ENCODE data around the gene PIGK.
"Not testable (repeated sequence)": the region's sequence is repeated elsewhere in the genome, so short reads cannot be mapped to it uniquely, and the experiment has no call there.

The PIGK gene

DNA sequence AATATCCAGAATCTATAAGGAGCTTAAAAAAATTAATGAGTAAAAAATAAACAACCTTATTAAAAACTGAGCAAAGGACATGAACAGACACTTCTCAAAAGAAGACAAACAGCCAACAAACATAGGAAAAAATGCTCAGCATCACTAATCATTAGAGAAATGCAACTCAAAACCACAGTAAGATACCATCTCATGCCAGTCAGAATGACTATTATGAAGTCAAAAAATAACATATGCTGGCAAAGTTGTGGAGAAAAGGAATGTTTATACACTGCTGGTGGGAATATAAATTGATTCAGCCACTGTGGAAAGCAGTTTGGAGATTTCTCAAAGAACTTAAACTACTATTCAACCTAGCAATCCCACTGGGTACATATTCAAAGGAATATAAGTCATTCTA, 25.3 kb downstream of the PIGK start:
- CTCF ChIA-PET: interaction anchor here (0.6 kb wide), 1 partner anchor 160 kb away, joined by 3 read pairs; no protein-coding TSS in a partner anchor
- POLR2A ChIA-PET: no interaction called here
- Histone ChIP-seq H3K36me3 (ENCODE audit: control insufficient read depth in 2 of 2, insufficient read depth in 1 of 2, low read length in 2 of 2) (peaks cover 0 to 3% of the 10 kb centered on the region in 2 experiments; a peak in 1 of 3 replicates), H3K9me3 (ENCODE audit: control insufficient read depth, insufficient read depth, low read depth, low read length) (no peaks in the 10 kb centered on the region), H3K27ac (ENCODE audit: extremely low read depth, low read depth, low read length) (no peak overlapping the region), H3K4me3 (ENCODE audit: low read depth, low read length) (no peak overlapping the region), H3K4me1 (ENCODE audit: control insufficient read depth, insufficient read depth, low read length) (no peaks in the 10 kb centered on the region)
- TF ChIP-seq ZNF24 (tag by site-specific recombination; IDR thresholded peaks at IDR 0.05) (no peak), ZNF184 (tag by site-specific recombination; IDR thresholded peaks at IDR 0.05) (no peak), ZNF621 (tag by site-specific recombination; IDR thresholded peaks at IDR 0.05) (no peak)
- TF ChIP-seq, protein P1, sequence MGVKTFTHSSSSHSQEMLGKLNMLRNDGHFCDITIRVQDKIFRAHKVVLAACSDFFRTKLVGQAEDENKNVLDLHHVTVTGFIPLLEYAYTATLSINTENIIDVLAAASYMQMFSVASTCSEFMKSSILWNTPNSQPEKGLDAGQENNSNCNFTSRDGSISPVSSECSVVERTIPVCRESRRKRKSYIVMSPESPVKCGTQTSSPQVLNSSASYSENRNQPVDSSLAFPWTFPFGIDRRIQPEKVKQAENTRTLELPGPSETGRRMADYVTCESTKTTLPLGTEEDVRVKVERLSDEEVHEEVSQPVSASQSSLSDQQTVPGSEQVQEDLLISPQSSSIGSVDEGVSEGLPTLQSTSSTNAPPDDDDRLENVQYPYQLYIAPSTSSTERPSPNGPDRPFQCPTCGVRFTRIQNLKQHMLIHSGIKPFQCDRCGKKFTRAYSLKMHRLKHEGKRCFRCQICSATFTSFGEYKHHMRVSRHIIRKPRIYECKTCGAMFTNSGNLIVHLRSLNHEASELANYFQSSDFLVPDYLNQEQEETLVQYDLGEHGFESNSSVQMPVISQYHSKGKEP (tag by site-specific recombination; IDR thresholded peaks at IDR 0.05): no peak
- TF ChIP-seq, protein P2, sequence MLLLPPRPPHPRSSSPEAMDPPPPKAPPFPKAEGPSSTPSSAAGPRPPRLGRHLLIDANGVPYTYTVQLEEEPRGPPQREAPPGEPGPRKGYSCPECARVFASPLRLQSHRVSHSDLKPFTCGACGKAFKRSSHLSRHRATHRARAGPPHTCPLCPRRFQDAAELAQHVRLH (tag by site-specific recombination; IDR thresholded peaks at IDR 0.05): no peak
- TF ChIP-seq, protein P3, sequence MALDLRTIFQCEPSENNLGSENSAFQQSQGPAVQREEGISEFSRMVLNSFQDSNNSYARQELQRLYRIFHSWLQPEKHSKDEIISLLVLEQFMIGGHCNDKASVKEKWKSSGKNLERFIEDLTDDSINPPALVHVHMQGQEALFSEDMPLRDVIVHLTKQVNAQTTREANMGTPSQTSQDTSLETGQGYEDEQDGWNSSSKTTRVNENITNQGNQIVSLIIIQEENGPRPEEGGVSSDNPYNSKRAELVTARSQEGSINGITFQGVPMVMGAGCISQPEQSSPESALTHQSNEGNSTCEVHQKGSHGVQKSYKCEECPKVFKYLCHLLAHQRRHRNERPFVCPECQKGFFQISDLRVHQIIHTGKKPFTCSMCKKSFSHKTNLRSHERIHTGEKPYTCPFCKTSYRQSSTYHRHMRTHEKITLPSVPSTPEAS (tag by site-specific recombination; IDR thresholded peaks at IDR 0.05): no peak

DNA sequence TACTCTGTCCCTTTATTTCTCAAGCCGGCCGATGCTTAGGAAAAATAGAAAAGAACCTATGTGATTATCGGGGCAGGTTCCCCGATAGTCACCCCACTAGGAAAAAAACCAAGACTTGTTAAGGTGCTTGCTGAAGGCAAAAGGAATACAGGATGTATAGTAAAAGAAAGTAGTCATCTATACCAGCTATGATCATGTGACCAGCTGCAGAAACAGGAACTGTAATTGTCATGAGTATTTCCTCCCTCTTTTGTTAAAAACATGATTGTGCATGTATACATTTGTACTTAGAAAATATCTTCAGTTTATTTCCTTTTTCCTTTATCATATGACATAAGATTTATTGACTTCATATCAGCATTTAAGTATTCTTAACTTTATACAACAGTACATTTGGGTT, 30.5 kb downstream of the PIGK start:
- no peak overlapping the region for H3K4me3 ChIP-seq (ENCODE audit: low read depth, low read length)
- H3K36me3 ChIP-seq (ENCODE audit: control insufficient read depth in 2 of 2, insufficient read depth in 1 of 2, low read length in 2 of 2): no peaks in the 10 kb centered on the region
- CTCF ChIA-PET: no interaction called here
- TF ChIP-seq, protein P4, sequence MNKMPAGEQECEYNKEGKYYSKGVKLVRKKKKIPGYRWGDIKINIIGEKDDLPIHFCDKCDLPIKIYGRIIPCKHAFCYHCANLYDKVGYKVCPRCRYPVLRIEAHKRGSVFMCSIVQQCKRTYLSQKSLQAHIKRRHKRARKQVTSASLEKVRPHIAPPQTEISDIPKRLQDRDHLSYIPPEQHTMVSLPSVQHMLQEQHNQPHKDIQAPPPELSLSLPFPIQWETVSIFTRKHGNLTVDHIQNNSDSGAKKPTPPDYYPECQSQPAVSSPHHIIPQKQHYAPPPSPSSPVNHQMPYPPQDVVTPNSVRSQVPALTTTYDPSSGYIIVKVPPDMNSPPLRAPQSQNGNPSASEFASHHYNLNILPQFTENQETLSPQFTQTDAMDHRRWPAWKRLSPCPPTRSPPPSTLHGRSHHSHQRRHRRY (tag by site-specific recombination; IDR thresholded peaks at IDR 0.05): no peak
- TF ChIP-seq MZF1 (tag by site-specific recombination; IDR thresholded peaks at IDR 0.05; ENCODE audit: borderline replicate concordance): no peak
- TF ChIP-seq MEIS1 (CRISPR knock-in tag; IDR thresholded peaks at IDR 0.05; ENCODE audit: borderline replicate concordance): no peak
- no peak for TF ChIP-seq ZNF23 (tag by site-specific recombination; IDR thresholded peaks at IDR 0.05; ENCODE audit: borderline replicate concordance)
- TF ChIP-seq SP2 (tag by site-specific recombination; IDR thresholded peaks at IDR 0.05): no peak
- no peak for TF ChIP-seq ZNF274 (IDR thresholded peaks at IDR 0.05; ENCODE audit: low read length)
- no peak for TF ChIP-seq ZNF274 (tag by site-specific recombination; IDR thresholded peaks at IDR 0.05; ENCODE audit: borderline replicate concordance)
- no peak for TF ChIP-seq ZNF311 (tag by site-specific recombination; IDR thresholded peaks at IDR 0.05; ENCODE audit: borderline replicate concordance)
- no peak for TF ChIP-seq ZNF302 (tag by site-specific recombination; IDR thresholded peaks at IDR 0.05; ENCODE audit: low read depth)
- TF ChIP-seq SCRT1 (tag by site-specific recombination; IDR thresholded peaks at IDR 0.05; ENCODE audit: borderline replicate concordance): no peak
- TF ChIP-seq, protein P5, sequence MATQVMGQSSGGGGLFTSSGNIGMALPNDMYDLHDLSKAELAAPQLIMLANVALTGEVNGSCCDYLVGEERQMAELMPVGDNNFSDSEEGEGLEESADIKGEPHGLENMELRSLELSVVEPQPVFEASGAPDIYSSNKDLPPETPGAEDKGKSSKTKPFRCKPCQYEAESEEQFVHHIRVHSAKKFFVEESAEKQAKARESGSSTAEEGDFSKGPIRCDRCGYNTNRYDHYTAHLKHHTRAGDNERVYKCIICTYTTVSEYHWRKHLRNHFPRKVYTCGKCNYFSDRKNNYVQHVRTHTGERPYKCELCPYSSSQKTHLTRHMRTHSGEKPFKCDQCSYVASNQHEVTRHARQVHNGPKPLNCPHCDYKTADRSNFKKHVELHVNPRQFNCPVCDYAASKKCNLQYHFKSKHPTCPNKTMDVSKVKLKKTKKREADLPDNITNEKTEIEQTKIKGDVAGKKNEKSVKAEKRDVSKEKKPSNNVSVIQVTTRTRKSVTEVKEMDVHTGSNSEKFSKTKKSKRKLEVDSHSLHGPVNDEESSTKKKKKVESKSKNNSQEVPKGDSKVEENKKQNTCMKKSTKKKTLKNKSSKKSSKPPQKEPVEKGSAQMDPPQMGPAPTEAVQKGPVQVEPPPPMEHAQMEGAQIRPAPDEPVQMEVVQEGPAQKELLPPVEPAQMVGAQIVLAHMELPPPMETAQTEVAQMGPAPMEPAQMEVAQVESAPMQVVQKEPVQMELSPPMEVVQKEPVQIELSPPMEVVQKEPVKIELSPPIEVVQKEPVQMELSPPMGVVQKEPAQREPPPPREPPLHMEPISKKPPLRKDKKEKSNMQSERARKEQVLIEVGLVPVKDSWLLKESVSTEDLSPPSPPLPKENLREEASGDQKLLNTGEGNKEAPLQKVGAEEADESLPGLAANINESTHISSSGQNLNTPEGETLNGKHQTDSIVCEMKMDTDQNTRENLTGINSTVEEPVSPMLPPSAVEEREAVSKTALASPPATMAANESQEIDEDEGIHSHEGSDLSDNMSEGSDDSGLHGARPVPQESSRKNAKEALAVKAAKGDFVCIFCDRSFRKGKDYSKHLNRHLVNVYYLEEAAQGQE (tag by site-specific recombination; IDR thresholded peaks at IDR 0.05): no peak
- TF ChIP-seq ZNF211 (tag by site-specific recombination; IDR thresholded peaks at IDR 0.05; ENCODE audit: low read depth): no peak
- TF ChIP-seq ZNF664 (tag by site-specific recombination; IDR thresholded peaks at IDR 0.05): no peak
- TF ChIP-seq, protein P6, sequence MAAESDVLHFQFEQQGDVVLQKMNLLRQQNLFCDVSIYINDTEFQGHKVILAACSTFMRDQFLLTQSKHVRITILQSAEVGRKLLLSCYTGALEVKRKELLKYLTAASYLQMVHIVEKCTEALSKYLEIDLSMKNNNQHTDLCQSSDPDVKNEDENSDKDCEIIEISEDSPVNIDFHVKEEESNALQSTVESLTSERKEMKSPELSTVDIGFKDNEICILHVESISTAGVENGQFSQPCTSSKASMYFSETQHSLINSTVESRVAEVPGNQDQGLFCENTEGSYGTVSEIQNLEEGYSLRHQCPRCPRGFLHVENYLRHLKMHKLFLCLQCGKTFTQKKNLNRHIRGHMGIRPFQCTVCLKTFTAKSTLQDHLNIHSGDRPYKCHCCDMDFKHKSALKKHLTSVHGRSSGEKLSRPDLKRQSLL (tag by site-specific recombination; IDR thresholded peaks at IDR 0.05): no peak
- TF ChIP-seq KLF7 (tag by site-specific recombination; IDR thresholded peaks at IDR 0.05; ENCODE audit: borderline replicate concordance): no peak
- no peaks in the 10 kb centered on the region for H3K9me3 ChIP-seq (ENCODE audit: control insufficient read depth, insufficient read depth, low read depth, low read length)
- POLR2A ChIA-PET: no interaction called here
- no peaks in the 10 kb centered on the region for H3K4me1 ChIP-seq (ENCODE audit: control insufficient read depth, insufficient read depth, low read length)
- H3K27ac ChIP-seq (ENCODE audit: extremely low read depth, low read depth, low read length): no peak overlapping the region

DNA sequence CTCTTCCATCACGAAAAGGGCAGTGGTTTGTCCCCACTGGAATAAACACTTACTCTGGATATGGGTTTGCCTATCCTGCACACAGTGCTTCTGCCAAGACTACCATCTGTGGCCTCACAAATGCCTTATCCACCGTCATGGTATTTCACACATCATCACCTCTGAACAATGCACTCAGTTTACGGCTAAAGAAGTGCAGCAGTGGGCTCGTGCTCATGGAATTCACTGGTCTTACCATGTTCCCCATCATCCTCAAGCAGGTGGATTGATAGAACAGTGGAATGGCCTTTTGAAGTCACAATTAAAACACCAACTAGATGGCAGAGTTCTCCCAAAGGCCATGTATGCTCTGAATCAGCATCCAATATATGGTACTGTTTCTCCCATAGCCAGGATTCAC, 32.3 kb downstream of the PIGK start:
- POLR2A ChIA-PET; H3K36me3 ChIP-seq (ENCODE audit: control insufficient read depth in 2 of 2, insufficient read depth in 1 of 2, low read length in 2 of 2); H3K27ac ChIP-seq (ENCODE audit: extremely low read depth, low read depth, low read length); H3K4me3 ChIP-seq (ENCODE audit: low read depth, low read length); CTCF ChIA-PET; H3K4me1 ChIP-seq (ENCODE audit: control insufficient read depth, insufficient read depth, low read length); H3K9me3 ChIP-seq (ENCODE audit: control insufficient read depth, insufficient read depth, low read depth, low read length): not testable (repeated sequence)
